HG03575 (cell line): ENCODE measurements around the gene P2RX3.
"Not testable (repeated sequence)": the region's sequence is repeated elsewhere in the genome, so short reads cannot be mapped to it uniquely, and the experiment has no call there.

Source experiments
- ATAC-seq: cut with Tn5 transposase; IDR thresholded peaks from one replicate; pipeline ENCODE4 v1.9.1; 2021; ENCODE audit not compliant: unreplicated experiment, insufficient number of reproducible peaks, low FRiP score; ENCODE audit errors: extremely low read depth

P2RX3 gene

DNA sequence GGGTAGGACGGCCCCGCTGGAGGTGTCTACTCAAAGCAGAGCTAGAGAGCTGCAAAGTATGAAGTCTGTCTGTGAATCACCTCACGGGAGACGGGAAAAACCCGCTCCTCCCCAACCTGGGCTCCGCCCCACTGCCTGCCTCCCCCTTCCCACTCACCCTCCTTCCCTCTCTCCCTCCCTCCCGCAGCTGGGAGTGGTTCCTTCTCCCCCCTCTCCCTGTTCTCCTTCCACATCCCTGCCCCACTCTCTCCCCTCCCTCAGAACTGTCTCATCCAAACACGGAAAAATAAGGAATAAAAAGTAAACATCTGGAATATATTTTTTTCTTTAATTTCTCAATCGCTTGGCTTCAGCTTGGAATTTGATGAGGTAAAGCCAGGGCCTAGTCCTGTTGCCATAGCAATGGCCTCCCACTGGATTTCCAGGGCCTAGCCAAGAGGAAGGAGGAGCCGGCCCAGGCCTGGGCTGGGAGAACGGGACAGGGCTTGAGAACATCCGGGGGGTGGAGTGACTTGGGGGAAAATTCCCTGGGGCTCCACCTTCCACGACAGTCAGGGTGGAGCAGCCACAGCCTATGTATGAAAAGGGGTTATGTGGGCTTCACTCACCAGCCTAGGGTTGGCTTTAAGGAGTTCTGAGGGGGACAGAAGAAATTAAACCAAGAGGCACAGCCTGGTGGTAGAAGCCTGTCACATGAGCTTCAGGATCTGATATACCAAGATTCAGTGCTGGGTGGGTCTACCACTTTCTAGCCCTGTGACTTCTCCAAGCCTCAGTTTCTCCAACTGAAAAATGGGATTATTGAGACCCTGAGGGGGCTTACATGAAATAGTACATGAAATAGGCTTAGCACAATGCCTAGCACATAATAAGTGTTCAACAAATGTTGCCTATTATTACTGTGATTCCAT, 15.6 kb upstream of the P2RX3 start:
- no peak for ATAC-seq

DNA sequence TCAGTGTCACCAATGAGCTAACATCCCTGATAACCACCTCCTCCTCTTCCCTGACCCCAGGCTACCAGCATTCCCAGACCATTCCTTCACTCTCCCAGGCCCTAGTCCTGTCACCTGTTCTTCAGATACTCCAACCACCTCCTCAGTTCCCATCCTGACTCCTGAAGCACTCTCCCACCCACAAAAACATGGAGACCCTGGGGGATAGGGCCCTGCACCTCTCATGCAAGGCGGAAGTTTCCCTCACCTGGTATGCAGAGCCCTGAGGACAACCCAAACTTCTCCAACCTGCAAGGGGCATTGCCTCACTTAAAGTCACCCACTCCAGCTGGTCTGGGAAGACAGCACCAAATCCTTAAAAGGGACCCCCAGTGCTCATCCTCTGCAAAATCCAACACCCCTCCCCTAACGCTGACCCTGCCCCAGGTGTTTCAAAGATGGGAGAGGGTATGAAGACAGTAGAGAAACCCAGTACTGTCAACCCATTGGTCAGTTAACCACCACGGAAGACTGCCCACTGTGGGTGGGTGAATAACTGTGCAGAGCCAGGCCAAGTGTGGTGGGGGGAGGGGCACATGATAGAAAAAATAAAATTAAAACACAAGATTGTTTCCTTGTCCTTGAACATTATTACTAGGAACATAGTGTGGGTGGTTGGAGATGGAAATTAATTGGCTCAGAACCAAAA, 14.8 kb upstream of the P2RX3 start:
- no peak for ATAC-seq

DNA sequence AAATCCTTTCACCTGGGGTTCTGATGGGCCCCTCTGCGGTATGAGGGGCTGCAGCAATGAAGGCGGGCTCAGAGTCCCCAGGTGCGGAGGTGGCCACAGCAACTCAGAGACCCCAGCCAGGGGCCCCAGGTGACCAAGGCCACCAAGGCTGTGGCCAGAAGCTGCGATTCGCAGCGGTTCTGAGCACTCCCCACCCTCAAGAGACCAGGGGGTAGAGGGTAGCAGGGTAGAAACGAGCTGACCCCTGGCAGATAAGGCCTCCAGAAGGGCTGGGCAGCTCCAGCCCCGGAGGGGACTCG, 14.3 kb upstream of the P2RX3 start:
- ATAC-seq = no peak

DNA sequence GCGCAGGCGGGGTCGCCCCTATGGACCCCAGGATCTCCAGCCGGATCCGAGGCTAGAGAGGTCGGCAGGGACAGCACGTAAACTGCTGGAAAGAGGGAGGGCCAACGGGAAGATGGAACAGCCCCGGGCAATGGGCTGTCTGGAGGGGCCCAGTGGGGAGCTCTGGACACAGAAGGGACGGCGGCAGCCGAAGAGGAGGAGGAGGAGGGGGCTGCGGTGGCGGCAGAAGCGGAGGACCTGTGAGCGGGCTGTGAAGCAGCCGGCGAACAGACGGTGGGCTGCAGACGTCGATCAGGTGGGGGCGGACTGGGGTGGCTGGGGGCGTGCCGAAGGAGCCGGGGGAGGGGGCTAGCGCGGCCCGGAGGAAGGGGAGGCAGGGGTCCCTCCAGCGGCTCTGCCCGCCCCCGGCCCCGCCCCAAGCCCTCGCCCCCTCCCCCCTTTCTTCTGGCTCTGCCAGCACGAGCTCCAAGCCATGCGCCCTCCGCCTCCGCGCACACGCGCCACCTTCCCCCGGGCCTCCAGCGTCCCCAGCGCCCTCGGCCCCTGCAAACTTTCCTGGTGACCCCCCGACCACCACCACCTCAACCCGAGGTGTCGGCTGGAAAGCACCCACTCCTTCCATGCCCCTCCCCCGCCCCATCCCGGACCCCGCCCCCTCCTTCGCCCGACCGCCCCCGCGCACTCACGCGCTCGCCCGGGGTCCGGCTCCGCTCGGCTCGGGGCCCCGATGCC, 13.8 kb upstream of the P2RX3 start:
- ATAC-seq = no peak

DNA sequence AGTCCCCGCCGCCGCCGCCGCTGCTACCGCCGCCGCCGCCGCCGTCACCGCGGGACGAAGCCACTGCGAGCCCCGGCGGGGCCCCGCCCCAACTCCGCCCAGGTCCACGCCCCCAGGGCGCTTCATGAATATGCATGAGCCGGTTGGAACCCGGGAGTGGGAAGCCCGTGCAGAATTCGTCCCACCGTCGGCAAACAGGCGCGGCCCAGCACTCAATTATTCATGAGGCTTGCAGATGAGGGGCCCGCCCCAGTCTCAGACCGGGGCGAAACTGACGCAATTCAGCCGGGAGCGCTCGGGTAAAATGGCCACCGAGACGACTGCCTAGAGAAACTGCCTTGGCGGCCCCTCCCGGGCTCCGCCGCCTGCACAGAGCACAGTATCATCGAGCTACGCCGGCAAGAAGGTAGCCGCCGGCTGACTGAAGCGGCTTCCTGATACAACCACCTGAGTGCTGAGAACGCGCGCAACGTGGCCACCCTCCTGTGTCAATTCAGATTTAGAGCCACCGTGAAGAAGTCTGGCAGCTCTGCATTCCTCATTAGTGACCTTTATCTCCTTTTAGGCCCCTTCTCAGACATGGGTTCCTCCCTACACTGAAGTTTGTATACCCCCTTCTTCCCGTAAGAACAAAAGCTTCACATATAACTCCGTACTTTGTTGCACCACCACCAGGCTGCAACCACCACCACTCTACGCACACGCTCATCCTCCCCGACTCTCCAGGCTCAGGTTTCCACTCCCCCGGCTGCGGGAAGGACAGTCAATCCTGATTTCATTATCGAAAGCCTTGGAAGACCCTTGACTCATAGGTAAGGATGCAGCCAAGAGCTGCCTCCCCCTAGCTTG, 13.0 kb upstream of the P2RX3 start, which contains the start of gene TNKS1BP1:
TSS of gene TNKS1BP1 (minus strand) at position 67 of the 849 bp plus-strand sequence. CDS start 3,067 bp downstream, outside the sequence.
- ATAC-seq = peak; percentile 85

DNA sequence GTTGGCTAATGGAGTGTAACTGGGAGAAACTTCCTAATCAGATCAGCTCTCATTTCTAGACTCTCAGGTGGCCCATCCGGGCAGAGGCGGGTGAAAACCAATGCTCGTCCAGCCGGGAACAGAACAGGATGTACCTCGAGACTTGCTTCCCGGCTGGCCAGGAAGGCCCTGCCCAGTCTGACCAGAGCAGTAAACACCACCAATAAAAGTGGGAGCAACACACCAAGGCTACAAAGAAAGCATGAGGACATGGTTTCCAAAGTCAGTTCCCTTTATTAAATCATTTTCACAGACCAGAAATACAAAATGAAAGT, 12.5 kb upstream of the P2RX3 start:
- no peak for ATAC-seq

DNA sequence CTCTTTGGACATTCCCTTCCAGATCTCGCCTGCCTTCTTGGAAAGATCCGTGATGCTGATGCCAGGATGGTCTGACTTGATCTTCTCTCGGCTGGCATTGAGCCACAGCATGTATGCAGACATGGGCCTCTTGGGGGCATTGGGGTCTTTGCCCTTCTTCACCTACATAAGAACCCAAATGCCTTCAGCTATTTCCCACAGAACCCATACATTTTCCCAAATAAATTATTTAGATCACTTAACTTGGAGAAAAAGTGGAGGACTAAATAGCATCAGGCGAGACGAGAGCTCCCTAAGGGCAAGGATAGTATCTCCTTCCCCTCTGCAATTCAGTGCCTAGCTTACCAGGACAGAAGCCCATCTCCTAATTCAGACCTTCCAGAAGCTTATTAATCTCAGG, 10.4 kb upstream of the P2RX3 start:
- no peak for ATAC-seq

DNA sequence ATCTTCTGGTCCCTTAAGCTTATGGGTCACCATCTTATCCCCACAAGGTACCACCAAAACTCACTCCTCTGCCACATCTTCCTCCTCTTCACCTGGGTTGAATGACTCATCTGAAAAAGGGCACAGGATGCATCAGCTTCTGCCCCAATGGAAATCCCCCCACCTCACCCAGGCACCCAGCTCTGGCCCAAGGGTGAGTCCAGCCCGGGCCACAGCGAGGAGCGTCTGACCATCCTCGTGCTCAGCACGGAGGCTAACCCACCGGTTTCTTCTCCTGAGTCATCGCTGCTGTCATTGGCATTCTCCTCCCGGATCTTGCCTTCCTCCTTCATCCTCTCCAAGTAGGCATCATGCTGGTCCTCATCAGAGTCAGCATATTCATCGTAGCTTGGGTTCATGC, 8.1 kb upstream of the P2RX3 start:
- ATAC-seq = no peak

DNA sequence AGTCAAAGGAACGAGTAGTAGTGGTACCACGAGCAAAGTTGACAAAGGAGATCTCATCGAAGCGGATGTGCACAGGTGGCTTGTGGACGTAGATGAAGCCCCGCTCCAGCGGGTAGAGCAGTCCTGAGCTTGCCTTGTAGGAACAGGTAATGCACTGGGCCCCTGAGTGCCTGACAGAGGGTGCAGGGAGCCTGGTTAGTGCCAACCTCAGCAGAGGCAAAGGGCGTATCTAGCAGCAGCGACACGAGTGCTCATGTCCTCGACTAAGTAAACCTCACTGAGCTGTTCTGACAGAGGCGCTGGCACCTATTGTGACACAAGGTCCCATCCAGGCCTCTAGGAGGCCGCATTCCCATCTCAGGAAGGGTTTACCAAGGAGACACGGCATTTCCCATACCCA, 6.4 kb upstream of the P2RX3 start:
- no peak for ATAC-seq

DNA sequence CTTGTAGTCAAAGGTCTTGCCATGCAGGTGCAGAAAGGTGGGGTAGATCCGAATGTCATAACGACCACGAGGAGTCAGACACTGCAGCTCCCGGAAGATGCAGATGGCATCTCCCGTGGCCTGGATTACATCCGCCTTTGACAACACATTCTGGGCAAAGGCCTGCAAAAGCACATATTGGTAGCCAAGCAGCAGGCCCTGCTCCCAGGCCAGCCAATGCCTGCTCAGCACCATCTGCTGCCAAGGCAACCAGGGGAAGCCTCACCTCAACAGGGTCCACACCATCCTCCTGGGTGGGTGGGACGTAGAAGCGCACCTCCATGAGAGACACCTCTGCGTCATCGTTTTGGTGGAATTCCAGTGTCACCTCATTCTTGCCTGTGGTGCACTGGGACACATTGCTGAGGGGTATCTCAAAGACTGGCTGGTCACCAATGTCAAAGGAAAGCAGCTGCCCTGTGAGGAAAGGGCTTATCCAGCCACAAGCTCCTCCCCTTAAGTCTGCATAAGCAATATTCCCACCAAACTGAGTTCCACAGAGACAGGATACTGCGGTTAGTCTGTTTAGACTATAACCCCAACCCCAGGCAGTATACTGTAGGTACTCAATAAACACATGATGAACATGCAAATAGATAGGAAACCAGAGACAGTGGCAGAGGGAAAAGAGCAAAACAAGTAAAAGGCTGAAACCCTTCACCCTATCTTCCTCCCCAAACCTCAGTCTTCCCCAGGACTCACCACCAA, 5.3 kb upstream of the P2RX3 start:
- ATAC-seq = no peak

DNA sequence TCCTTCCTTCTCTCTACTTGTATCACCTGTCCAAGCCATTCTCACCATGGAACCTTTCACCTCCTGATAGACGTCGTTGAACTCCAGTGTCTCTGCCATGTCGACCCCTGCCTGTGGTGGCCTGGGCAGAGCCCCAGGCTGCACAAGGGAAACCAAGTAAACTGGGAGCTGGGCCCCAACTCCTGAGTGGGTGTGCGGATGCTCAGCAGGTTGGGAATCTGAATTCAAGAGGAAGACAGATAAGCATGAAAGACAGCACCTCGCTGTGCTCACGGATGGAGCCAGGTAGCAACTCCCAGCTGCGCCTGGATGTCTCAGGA, 3.2 kb upstream of the P2RX3 start:
- no peak for ATAC-seq

DNA sequence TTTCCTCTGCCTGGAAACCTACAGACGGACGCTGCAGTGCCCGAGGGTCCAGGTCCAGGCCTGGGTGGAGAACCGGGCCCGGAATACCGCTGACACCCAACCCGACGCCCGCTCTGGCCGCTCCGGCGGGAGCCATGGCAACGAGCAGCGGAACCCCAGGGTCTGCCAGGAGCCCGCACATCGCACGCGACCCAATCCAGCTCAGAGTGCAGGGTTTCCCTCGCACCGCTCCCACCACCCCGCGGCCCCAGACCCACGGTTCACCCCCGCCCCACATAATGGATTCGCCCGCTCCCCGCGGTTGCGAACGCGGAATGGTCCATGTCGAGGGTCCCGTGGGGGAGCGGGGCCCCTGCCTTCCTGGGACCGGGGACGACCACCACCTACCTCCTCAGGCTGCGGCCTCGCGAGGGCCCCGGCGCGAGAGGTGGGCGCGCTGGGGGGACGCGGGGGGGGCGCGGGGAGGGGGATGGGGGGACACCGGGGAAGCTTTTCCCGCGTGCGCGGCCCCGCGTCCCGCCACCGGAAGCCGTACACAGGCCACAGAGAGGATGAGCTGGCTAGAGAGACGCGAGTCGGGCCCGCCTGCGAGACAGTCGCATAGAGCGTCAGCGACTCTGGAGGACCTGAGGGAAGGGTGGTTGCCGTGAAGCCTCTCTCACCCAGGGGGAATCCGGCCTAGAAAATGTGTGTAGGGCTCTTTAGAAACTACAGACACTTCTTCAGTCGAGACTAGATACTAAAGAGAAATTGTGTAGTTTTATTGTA, 2.6 kb upstream of the P2RX3 start, which contains the start of gene SSRP1:
TSS of gene SSRP1 (minus strand) at position 550 of the 768 bp plus-strand sequence. CDS start 771 bp downstream, outside the sequence.
- peak; percentile 63 for ATAC-seq

DNA sequence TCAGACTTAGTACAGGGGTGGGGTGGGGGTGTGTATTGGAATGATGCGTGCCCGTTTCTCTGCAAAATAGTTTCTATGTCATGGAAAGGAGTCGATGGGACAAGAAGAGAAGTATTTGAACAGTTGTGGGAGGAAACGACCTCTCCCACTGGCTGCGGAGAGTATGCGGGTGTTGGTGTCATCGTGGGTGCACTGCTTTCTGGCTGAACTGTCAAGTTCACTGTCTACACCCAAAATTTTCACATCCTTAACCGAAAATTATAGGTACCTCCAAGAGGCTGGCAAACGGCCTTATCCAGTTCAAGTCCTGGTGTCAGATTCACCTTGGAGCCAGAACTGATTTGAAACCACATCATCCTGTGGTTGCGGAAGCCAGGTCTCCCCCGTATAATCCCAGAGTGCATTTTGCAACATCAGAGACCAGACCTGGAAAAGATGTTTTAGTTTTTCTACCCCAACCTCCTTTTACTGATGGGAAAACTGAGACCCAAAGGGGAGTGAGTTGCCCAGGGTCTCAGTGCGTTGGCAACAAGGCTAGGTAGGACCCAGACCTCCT, 2.0 kb upstream of the P2RX3 start:
- ATAC-seq = no peak

DNA sequence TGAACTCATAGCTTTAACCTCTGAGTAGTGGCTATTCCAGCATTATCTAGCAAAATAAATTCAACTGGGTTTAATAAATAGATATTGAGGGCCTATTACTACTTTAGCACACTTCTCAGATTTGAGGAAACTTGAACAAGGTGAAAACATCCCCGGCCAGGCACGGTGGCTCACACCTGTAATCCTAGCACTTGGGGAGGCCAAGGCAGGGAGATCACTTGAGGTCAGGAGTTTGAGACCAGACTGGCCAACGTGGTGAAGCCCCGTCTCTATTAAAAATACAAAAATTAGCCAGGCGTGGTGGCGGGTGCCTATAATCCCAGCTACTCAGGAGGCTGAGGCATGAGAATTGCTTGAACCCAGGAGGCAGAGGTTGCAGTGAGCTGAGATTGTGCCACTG, 1.3 kb upstream of the P2RX3 start:
- ATAC-seq = not testable (repeated sequence)

DNA sequence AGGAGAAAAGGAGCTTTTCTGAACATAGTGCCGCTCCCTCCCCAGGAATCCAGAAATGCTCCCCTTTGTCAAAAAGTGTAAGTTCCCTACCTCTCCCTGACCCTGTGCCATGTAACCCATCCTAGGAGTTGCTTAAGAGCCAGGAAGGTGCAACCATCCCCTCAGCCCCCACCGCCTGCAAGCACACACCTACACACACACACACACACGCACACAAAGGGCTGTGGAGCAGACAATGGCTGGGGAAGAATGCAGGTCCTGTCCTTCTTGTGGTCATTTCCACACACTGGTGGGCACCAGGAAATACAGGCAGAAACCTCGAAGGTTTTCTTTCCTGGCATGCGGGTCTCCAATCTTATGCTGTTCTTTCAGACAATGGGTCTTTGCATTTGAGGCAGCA, 1.2 kb downstream of the P2RX3 start:
- no peak for ATAC-seq

DNA sequence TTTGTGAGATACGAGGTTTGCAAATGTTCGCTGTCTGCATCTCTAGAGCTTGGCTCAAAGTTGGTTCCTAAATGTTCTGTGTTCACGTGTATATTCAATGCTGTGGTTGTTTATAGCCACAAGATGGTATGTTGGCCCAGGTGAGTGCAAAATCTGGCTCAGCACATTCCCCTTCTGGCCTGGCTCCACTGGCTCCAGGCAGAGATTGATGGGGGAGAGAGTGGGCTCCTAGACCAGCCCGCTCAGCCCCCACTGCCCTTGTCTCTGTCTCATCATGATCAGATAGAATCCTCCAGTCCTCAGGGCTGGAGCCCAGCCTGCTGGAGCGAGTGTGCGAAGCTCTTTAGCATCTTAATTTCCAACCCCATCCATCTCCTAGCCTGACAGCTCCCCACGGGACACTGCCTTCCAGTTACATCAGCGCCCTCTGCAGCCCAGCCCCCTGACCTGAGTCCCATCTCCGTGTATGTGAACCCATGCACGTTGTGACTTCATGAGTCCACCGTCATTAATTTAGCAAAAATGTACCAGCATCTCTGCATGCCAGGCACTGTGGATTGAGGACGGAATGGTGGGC, 2.0 kb downstream of the P2RX3 start:
- ATAC-seq = no peak

DNA sequence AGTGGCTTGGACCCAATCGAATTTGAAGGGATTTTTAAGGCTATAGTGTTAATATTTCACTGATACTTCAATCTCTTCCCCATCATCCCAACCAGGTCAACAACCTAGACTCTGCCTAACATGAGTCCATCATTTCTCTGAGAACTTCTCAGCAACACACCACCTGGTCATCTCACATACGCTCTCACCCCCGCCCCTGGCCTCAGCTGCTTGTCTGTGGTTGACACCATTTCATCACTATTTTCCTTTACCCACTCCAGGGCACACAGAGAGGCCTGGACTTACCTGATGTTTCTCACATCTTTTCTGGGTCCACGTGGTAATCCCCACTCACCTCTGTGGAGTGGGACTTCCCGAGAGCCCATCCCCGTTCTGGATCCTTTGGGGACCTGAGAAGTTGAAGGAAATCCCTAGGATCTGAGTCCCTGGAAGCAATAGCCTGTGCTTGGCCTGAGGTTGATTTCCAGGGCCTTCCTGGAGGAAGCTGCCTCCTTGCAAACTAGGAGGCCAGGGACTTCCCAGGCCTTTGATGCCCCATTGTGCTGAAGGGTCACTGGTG, 3.2 kb downstream of the P2RX3 start:
- no peak for ATAC-seq
